Stomach (tissue), 9 donors: ENCODE measurements around the gene LRP1B. TPM values are rescaled to one million over a fixed set of nuclear protein-coding genes. Genes with fewer than 3 reads are reported as not detected.

Source experiments
- DNase-seq, 2 donors: peaks; one replicate each; pipeline versions ENCODE4 v3.0.0 to v3.0.0-alpha.2; 2013 to 2019
- H3K27ac ChIP-seq, 5 donors: fragments of 200-600 bp in 4 of 5; sonication (generic) in 4 of 5; one replicate each; pipeline ENCODE4 v1.5.1; 2013 to 2019; ENCODE audit warnings: mild to moderate bottlenecking in 1 of 5, moderate library complexity in 1 of 5
- H3K27me3 ChIP-seq, 3 donors: fragments of 200-600 bp; sonication (generic); one replicate each; pipeline ENCODE4 v1.5.1; 2017 to 2019; ENCODE audit warnings: mixed run types in 1 of 3
- H3K36me3 ChIP-seq, 4 donors: fragments of 200-600 bp; sonication (generic); 1 replicate in 3 of 4; 2 replicates in 1 of 4; pipeline ENCODE4 v1.5.1; 2016 to 2019
- H3K4me1 ChIP-seq, 4 donors: fragments of 200-600 bp; sonication (generic); one replicate each; pipeline ENCODE4 v1.5.1; 2016 to 2019
- H3K4me3 ChIP-seq, 4 donors: fragments of 200-600 bp; sonication (generic) in 3 of 4; one replicate each; pipeline ENCODE4 v1.5.1; 2016 to 2019; ENCODE audit warnings: mild to moderate bottlenecking in 1 of 4
- H3K9me3 ChIP-seq, 4 donors: fragments of 200-600 bp; sonication (generic); one replicate each; pipeline ENCODE4 v1.5.1; 2016 to 2019
- EP300 ChIP-seq: sonication (generic); formaldehyde crosslinking; IDR thresholded peaks from one replicate; pipeline ENCODE4 v1.6.1; 2017; ENCODE audit warnings: antibody characterized with exemption
- POLR2A ChIP-seq, 4 donors: fragments of 450-650 bp; IDR thresholded peaks; one replicate each; pipeline ENCODE4 v1.6.1; 2016; ENCODE audit warnings: antibody characterized with exemption in 4 of 4, control low read depth in 2 of 4, mild to moderate bottlenecking in 1 of 4, moderate library complexity in 1 of 4
- POLR2AphosphoS5 ChIP-seq, 3 donors: sonication (generic); formaldehyde crosslinking; IDR thresholded peaks; one replicate each; pipeline ENCODE4 v1.6.1; 2016; ENCODE audit warnings: antibody characterized with exemption in 3 of 3
- WGBS, 5 donors: extraction: QIAGEN DNeasy Blood & Tissue Kit in 3 of 5; methylation state at CpG; one replicate each; pipeline versions ENCODE4 v1.1.5 to v1.1.7; 2013 to 2018; 5-methylcytosine and 5-hydroxymethylcytosine counted together
- intact Hi-C: fragments of 100-400 bp; cut with DNase I; formaldehyde crosslinking; loops from one replicate; pipeline ENCODE4 v1.15.1; 2023; ENCODE audit warnings: low total_unique reads
- polyA plus RNA-seq, 3 donors: library from polyadenylated mRNA; stranded (reverse); fragments of 200-250 nt; gene quantifications; one replicate each; pipeline ENCODE4 v1.2.3, GENCODE V29; 2013
- total RNA-seq, 5 donors: library from RNA; depleted of rRNA; stranded (reverse); fragments of >200 nt; gene quantifications; one replicate each; pipeline versions ENCODE4 v1.1.0 to v1.2.3, GENCODE V29; 2014 to 2016
- TF ChIP-seq, protein P1 (sequence below), 7 experiments: fragments of 450-650 bp in 4 of 7; fragments of 200-600 bp in 3 of 7; sonication (generic) in 3 of 7; IDR thresholded peaks; one replicate each; pipeline ENCODE4 v1.5.1; 2016 to 2019; ENCODE audit warnings: antibody characterized with exemption in 7 of 7, control low read depth in 2 of 7, mild to moderate bottlenecking in 1 of 7
- donor health status: healthy with polysubstance abuse.
- donor health status: Bipolar disorder and iron deficiency.
- donor health status: healthy.

Gene LRP1B
- total and polyA plus RNA-seq, 8 donors: under 0.01 to 9.0 (median 0.38) TPM

DNA sequence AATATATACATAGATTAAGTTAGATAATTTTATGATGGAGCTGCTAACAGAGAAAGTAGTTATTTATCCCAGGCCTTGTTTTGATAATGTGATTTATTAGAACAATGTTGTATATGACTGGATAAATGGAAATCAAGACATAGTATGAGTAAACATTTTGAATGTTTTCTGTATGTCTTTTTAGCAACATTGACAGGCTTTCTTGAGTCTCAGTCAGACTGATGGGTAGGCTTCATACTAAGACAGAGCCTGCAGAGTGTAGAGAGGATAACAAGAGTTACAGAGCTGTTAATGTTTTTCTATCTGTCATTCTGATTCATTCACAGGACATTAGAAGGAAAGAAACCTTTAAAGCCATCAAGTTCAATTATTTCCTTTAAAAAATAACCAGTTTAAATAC, 478.5 kb downstream of the LRP1B start:
- TF ChIP-seq POLR2AphosphoS5 (IDR thresholded peaks at IDR 0.05) (no peak), POLR2A (IDR thresholded peaks at IDR 0.05) (no peak), EP300 (no peak)
- TF ChIP-seq, protein P1, sequence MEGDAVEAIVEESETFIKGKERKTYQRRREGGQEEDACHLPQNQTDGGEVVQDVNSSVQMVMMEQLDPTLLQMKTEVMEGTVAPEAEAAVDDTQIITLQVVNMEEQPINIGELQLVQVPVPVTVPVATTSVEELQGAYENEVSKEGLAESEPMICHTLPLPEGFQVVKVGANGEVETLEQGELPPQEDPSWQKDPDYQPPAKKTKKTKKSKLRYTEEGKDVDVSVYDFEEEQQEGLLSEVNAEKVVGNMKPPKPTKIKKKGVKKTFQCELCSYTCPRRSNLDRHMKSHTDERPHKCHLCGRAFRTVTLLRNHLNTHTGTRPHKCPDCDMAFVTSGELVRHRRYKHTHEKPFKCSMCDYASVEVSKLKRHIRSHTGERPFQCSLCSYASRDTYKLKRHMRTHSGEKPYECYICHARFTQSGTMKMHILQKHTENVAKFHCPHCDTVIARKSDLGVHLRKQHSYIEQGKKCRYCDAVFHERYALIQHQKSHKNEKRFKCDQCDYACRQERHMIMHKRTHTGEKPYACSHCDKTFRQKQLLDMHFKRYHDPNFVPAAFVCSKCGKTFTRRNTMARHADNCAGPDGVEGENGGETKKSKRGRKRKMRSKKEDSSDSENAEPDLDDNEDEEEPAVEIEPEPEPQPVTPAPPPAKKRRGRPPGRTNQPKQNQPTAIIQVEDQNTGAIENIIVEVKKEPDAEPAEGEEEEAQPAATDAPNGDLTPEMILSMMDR (IDR thresholded peaks at IDR 0.05): no peak
- H3K27me3 ChIP-seq: no peaks in the 10 kb centered on the region
- H3K4me1 ChIP-seq: no peaks in the 10 kb centered on the region
- no peaks in the 10 kb centered on the region for H3K36me3 ChIP-seq
- H3K9me3 ChIP-seq: no peaks in the 10 kb centered on the region
- DNase-seq: no peak
- no peak overlapping the region for H3K27ac ChIP-seq
- intact Hi-C loops: no loop called here
- no peak overlapping the region for H3K4me3 ChIP-seq

DNA sequence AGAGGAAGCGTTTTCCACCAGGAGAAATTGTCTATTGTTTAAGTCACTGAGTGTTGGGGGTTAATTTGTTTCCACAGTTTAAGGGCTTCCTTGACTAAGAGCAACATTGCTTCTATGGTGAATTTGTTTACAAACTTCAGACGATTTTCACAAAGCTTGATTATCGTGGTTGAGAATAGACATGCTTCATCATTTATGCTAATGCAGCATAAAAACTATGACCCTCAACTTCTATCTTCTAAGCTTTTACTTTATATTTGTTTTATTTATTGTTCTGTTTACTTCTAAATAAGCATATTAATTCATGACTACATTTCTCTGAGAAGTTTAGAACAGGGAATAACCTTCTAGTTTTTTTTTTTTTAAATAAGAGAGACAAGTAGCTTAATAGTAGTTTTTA, 483.5 kb downstream of the LRP1B start:
- Histone ChIP-seq H3K4me1 (no peaks in the 10 kb centered on the region), H3K9me3 (no peaks in the 10 kb centered on the region), H3K27me3 (no peaks in the 10 kb centered on the region), H3K27ac (no peak overlapping the region), H3K36me3 (no peaks in the 10 kb centered on the region), H3K4me3 (no peak overlapping the region)
- no peak for DNase-seq
- TF ChIP-seq POLR2AphosphoS5 (IDR thresholded peaks at IDR 0.05) (no peak), POLR2A (IDR thresholded peaks at IDR 0.05) (no peak), EP300 (no peak)
- TF ChIP-seq, protein P1 (IDR thresholded peaks at IDR 0.05): no peak
- intact Hi-C loops: no loop called here
- WGBS, 5 donors: 64 to 78% (median 65%) methylated on average over 3 of the region's 3 CpGs

DNA sequence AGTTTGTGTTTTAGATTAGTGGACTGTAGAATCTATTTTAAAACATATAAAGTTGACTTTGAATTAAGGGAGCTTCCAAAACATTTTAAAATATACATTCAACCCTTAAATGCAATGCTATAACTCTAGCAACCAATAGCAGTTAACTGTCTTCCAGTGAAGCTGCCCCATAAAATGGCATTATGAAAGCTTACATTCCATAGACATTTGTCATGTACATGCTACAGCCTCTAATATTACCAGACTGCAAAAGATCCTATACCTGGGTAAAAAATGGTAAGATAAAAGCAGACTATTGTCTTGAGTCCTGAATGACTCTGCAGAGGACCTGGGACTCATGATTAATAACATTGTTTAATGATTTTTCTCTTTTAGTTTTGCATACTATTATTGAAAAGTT, 489.4 kb downstream of the LRP1B start:
- TF ChIP-seq, protein P1 (IDR thresholded peaks at IDR 0.05): no peak
- TF ChIP-seq EP300 (no peak), POLR2AphosphoS5 (IDR thresholded peaks at IDR 0.05) (no peak), POLR2A (IDR thresholded peaks at IDR 0.05) (no peak)
- Histone ChIP-seq H3K27me3 (no peaks in the 10 kb centered on the region), H3K36me3 (no peaks in the 10 kb centered on the region), H3K4me3 (no peak overlapping the region), H3K9me3 (no peaks in the 10 kb centered on the region), H3K27ac (no peak overlapping the region), H3K4me1 (no peaks in the 10 kb centered on the region)
- intact Hi-C loops: no loop called here
- DNase-seq: no peak

DNA sequence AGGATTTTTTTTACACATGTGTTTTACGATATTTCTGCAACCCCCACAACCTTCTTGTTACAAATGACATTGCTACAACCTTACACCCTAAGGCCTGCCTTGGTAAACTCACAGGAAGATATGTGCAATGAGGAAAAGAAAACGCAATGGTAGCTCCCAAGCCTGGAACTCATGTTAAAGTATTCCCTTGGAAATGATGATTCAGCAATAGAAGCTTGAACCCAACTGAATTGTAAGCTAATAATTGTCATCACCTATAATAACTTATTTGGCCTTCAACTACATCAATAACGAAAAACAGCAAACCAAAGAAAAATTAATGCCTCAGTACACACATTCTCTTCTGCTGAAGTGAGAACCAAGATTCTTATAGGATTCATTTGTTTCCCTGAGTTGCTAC, 491.0 kb downstream of the LRP1B start:
- intact Hi-C loops: no loop called here
- Histone ChIP-seq H3K4me1 (no peaks in the 10 kb centered on the region), H3K4me3 (no peak overlapping the region), H3K9me3 (no peaks in the 10 kb centered on the region), H3K36me3 (no peaks in the 10 kb centered on the region), H3K27ac (no peak overlapping the region), H3K27me3 (no peaks in the 10 kb centered on the region)
- no peak for DNase-seq
- TF ChIP-seq POLR2AphosphoS5 (IDR thresholded peaks at IDR 0.05): no peak
- TF ChIP-seq EP300: no peak
- TF ChIP-seq, protein P1 (IDR thresholded peaks at IDR 0.05): no peak
- TF ChIP-seq POLR2A (IDR thresholded peaks at IDR 0.05): no peak
- 57 to 96% (median 61%) methylated on average over 3 of the region's 3 CpGs for WGBS, 5 donors

DNA sequence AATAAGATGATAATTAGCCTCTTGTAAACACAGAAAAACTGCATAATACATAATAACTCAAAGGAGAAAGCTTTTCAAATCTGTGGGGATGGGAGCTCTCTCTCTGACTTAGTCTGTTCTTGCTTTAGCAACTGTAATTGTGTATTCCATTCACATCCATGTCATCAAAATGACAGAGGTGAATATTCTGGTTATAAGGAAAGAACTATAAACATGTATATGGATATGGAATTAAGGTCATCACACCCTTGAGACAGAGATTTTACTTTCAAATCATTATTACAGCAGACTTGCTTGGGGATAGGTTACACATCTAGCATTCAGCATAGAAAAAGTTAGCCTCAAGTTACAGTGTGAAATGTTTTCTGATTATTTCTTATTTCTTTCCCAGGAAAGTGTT, 497.7 kb downstream of the LRP1B start:
- TF ChIP-seq POLR2AphosphoS5 (IDR thresholded peaks at IDR 0.05) (no peak), POLR2A (IDR thresholded peaks at IDR 0.05) (no peak), EP300 (no peak)
- TF ChIP-seq, protein P1 (IDR thresholded peaks at IDR 0.05): no peak
- H3K27ac ChIP-seq: no peak overlapping the region
- H3K36me3 ChIP-seq: no peaks in the 10 kb centered on the region
- intact Hi-C loops: no loop called here
- H3K4me1 ChIP-seq: no peaks in the 10 kb centered on the region
- H3K9me3 ChIP-seq: no peaks in the 10 kb centered on the region
- no peak for DNase-seq
- H3K27me3 ChIP-seq: no peaks in the 10 kb centered on the region
- no peak overlapping the region for H3K4me3 ChIP-seq
